Measurements from ENCODE around the gene ACOT11. TPM values are rescaled to one million over a fixed set of nuclear protein-coding genes. Genes with fewer than 3 reads are reported as not detected.

Gene ACOT11
- total and polyA plus RNA-seq, 2 of the 4 experiments (the other 2 are of a cell fraction): 2.5 to 2.7 TPM

- Histone ChIP-seq H3K4me3 (ENCODE audit: insufficient read depth, low read depth, low read length) (no peak overlapping the region), H3K36me3 (ENCODE audit: control insufficient read depth, insufficient read depth, low read length) (no peaks in the 10 kb centered on the region), H3K18ac (ENCODE audit: low read depth, low read length) (no peak overlapping the region), H4K5ac (ENCODE audit: low read depth, low read length) (no peak overlapping the region), H2AK5ac (ENCODE audit: low read depth, low read length) (no peak overlapping the region), H2BK15ac (ENCODE audit: low read depth, low read length) (no peak overlapping the region), H2BK120ac (ENCODE audit: low read depth, low read length) (no peak overlapping the region), H3K14ac (replicated peaks; ENCODE audit: low read depth, low read length) (no peak overlapping the region), H3K27me3 (ENCODE audit: control insufficient read depth, insufficient read depth, low read length) (peaks cover 36% of the 10 kb centered on the region), H3K27ac (ENCODE audit: insufficient read depth, low read length) (no peak overlapping the region), H3K4ac (ENCODE audit: low read depth, low read length) (no peak overlapping the region), H4K8ac (ENCODE audit: low read depth in 2 of 2, low read length in 2 of 2) (no peak overlapping the region), H2BK5ac (ENCODE audit: low read depth, low read length, poor library complexity, severe bottlenecking) (no peak overlapping the region), H4K91ac (ENCODE audit: insufficient read depth, low read depth, low read length) (no peak overlapping the region), H3K23ac (ENCODE audit: low read depth, low read length) (no peak overlapping the region), H2AFZ (replicated peaks; ENCODE audit: low read length, poor library complexity) (no peak overlapping the region), H2BK20ac (ENCODE audit: low read depth, low read length) (no peak overlapping the region), H4K20me1 (ENCODE audit: insufficient read depth, low read length) (no peaks in the 10 kb centered on the region), H3K4me1 (ENCODE audit: control insufficient read depth, insufficient read depth, low read length) (no peaks in the 10 kb centered on the region), H3K79me1 (ENCODE audit: low read depth in 1 of 2, low read length in 2 of 2) (no peaks in the 10 kb centered on the region), H3K56ac (ENCODE audit: extremely low read depth, insufficient read depth, low read length) (no peak overlapping the region), H3K4me2 (ENCODE audit: low read depth, low read length) (no peak overlapping the region), H2AK9ac (replicated peaks; ENCODE audit: low read depth, low read length, poor library complexity) (no peak overlapping the region), H3K9me3 (ENCODE audit: control insufficient read depth, insufficient read depth, low read length) (no peaks in the 10 kb centered on the region), H3K9ac (ENCODE audit: low read depth, low read length) (no peak overlapping the region), H3K9me1 (ENCODE audit: insufficient read depth, low read length) (no peaks in the 10 kb centered on the region)
- DNase-seq (no peak), ATAC-seq (ENCODE audit: low read depth) (no peak)
- intact Hi-C loops (cut with micrococcal nuclease): no loop called here
- WGBS, 2 experiments (ENCODE audit: extremely low coverage in 2 of 2, insufficient read length in 1 of 2): no CpG with 5 or more reads among the region's 1 CpG
- TF ChIP-seq MAFK (IDR thresholded peaks at IDR 0.05; ENCODE audit: low read depth, low read length) (no peak), RCOR1 (IDR thresholded peaks at IDR 0.05; ENCODE audit: insufficient replicate concordance, low read length) (no peak), SMC3 (IDR thresholded peaks at IDR 0.05; ENCODE audit: low read depth, low read length) (no peak), USF2 (IDR thresholded peaks at IDR 0.05; ENCODE audit: low read depth, low read length) (no peak), CHD1 (IDR thresholded peaks at IDR 0.05; ENCODE audit: low read depth, low read length) (no peak), FOS (IDR thresholded peaks at IDR 0.05; ENCODE audit: low read depth, low read length) (no peak)
- CTCF ChIA-PET: no interaction called here
- in situ Hi-C loops (cut with MboI; ENCODE audit: low sequenced_read_pairs): no loop called here
- dilution Hi-C loops (cut with HindIII; ENCODE audit: low sequenced_read_pairs, unreplicated experiment): no loop called here
- POLR2A ChIA-PET (ENCODE audit: unreplicated experiment): no interaction called here
- no TSS peak for BruUV-seq (replicated peaks)
Measured at GRCh38 chr1:54649921-54650320, 101.9 kb downstream of the ACOT11 start.
